DMS 273 (cell line): Measurements from ENCODE around the gene SCAMP4.

Experiments used
- DNase-seq: peaks from one replicate; lab custom pipeline; 2025; ENCODE audit not compliant: unreplicated experiment; lab: John Stamatoyannopoulos, UW

The SCAMP4 gene

DNA sequence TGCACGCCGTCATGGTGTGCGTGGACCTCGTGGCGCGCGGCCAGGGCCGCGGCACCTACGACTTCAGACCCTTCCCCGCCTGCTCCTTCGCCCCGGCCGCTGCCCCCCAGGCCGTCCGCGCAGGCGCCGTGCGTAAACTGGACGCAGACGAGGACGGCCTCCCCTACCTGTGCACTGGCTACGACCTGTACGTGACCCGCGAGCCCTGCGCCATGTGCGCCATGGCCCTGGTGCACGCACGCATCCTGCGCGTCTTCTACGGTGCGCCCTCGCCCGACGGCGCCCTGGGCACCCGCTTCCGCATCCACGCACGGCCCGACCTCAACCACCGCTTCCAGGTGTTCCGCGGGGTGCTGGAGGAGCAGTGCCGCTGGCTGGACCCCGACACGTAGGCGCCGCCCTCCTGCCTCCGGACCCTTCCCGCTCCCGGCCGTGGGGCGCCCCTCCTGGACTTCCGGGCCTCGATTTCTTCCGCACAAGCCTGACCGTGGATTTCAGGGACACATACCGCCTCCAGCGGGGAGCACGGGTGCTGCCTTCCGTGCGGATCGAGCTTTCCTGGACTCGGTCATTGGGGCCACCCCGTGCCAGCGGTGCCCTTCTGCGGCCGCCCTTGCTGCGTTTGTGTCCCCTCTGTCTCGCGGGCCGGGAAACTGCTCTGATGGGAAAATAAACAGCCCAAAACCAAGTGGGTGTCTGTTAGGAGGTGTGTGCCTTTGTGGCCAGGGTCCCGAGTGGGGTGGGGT is 7.7 kb downstream of the SCAMP4 start:
- DNase-seq: no peak

DNA sequence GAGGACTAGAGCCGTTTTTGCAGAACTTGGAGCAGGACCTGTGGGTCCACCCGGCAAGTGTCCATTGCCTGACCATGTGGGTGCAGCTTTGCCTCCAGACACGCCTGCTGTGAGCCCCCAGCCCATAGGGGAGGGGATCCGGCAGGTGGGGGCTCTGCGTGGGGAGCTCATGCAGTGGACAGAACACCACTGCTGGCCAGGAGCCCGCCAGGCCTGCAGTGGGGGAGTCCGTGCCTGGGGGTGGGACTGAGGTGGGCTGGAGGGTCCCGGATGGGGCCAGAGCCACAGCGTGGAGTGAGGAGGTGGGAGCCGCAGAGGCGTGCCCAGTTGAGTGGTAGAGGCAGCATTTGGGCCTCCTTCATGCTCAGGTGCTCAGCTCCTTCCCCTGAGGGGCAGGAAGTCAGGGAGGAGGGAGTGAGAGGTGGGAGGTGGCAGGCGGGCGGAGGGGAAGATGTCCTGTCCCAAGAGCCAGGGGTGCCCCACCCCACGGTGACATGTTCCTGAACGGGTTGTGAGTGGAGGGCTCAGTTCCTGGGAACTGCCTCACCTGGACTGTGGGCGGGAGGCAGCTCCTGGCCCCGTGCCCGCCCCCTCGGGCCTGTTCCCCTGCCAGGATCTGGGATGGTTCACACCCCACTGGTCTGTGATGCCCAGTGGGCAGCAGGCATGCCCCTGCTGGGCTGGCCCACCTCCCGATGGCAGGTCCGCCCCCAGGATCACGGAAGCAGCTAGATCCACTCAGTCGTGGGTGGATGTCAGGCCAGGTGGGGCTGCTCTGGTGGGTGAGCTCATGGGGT is 8.8 kb downstream of the SCAMP4 start:
- no peak for DNase-seq

DNA sequence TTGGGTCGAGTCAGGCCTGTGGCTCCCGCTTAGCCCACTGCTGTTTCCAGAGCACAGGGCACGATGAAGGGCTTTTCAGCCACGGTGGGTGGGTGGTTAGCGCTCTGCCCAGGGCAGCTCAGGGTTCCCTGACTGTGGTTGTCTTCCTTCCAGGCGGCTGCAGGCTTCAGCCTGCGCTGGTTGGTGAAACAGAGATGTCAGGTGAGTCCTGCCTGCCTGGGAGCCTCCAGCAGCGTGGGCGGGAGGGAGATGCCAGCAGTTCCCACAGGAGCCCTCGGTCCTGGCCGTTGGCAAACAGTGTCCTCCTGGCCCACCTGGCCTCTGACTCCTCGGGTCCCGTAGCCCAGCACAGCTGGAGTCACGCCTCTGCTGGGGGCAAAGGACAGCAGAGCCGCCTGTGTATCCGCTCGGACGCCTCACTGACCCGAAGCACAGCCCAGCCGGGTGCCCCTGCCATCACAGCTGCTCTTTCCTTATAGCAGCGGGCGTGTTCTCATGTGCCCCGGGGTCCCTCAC is 9.7 kb downstream of the SCAMP4 start:
- no peak for DNase-seq

DNA sequence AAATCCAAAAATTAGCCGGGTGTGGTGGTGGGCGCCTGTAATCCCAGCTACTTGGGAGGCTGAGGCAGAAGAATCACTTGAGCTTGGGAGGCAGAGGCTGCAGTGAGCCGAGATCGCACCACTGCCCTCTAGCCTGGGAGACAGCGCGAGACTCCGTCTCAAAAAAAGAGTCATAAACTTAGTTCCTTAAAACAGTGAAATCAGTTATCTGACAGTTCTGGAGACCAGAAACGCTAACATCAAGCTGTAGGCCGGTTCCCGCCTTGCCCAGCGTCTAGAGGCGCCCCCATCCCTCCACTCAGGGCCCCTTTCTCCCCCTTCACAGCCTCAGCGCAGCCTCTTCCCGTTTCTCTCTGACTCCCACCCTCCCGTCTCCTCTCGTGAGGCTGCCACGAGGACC is 11.9 kb downstream of the SCAMP4 start:
- no peak for DNase-seq

DNA sequence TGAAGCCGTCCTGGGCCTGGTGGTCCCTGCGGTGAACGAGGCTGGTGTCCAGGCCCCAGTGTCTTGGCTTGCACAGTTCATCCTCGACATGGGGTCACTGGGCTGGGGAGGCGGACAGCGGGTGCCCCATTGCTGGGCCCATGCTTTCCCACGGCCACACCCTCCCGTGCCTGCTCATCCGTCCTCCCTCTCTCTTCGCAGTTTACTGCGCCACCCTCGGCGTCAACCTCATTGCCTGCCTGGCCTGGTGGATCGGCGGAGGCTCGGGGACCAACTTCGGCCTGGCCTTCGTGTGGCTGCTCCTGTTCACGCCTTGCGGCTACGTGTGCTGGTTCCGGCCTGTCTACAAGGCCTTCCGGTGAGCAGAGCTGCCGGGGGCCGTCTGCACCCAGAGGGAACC is 12.7 kb downstream of the SCAMP4 start:
- no peak for DNase-seq

DNA sequence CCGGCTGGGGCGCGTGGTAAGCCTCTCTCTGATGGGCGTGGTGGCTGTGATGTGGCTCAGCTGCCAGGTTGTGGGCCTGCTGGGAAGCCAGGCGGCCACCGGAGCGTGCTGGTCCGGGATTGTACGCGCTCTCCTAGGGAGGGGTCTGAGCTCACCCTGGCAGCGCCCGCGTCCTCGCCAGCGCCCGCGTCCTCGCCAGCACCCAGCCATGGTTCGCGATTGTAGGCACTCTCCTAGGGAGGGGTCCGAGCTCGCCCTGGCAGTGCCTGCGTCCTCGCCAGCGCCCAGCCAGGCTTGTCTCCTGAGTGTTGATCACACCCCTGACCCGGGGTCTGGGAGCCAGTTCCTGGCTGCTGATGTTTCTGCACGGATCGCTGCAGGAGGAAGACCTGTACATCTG is 13.8 kb downstream of the SCAMP4 start:
- DNase-seq: no peak

DNA sequence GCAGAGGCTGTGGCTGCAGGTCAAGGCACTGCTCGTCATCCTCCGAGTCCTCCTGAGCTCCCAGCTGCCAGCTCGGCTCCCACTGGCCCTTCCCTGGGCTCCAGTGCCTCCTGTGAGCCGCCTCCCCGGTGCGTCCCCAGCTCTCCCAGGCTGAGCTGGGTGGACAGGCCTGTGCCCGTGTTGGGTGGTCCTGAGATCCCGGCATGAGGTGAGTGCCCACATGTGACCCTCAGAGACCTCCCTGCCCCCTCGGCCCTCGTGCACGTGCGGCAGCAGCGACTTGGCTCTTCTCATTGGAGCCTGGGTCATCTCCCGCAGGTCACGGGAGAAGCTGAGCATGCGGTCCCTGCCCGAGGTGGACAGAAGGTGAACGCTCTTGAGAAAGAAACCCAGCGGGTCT is 15.4 kb downstream of the SCAMP4 start:
- DNase-seq: no peak

DNA sequence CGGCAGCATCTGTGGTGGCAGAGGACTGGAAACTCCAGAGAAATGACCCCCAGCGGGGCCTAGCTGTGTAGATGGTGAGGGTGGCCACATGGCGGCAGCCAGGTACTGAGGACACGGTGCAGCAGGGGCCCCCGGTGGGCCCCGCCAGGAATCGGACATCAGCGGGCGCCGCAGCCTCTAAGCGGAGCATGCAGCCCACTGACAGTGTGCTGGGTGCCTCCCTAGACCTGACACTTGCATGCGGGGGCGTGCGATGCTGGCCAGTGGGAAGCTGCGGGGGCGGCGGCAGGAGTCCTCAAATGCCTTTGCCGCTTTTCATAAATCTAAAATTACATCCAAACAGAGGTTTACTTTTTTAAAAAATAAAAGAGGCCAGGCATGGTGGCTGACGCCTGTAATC is 16.1 kb downstream of the SCAMP4 start:
- DNase-seq: no peak

DNA sequence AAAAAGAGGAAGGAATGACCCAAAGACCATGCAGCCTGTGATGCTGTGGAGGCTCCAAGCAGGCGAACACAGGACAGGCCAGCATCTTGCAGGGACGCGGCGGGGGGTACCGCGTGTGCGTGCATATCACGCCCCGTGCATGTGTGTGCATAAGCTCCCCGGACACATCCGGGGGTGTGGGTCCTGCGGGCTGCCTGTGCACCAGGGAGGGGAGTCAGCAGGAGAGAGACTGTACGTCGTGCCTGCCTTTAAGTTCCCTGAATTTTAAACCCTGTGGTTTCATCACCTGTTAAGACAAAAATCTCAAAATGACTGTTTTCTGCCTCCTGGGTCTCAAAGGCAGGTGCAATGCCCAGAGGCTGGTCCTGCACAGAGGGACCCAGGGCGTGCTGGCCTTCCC is 16.6 kb downstream of the SCAMP4 start:
- no peak for DNase-seq

DNA sequence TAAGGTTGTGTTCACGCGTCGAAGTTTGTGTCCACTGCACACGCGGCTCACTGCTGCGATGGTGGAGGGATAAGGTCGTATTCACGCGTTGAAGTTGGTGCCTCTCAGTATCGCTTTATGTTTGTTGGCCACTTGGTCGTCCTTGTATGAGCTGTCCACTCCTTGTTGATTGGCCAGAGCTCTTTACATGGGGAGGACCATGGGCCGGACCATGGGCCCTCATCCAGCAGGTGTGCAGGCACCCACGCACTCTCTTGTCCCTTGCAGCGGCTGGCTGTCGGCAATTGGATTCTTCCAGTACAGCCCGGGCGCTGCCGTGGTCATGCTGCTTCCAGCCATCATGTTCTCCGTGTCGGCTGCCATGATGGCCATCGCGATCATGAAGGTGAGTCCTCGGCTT is 17.6 kb downstream of the SCAMP4 start:
- DNase-seq: no peak

DNA sequence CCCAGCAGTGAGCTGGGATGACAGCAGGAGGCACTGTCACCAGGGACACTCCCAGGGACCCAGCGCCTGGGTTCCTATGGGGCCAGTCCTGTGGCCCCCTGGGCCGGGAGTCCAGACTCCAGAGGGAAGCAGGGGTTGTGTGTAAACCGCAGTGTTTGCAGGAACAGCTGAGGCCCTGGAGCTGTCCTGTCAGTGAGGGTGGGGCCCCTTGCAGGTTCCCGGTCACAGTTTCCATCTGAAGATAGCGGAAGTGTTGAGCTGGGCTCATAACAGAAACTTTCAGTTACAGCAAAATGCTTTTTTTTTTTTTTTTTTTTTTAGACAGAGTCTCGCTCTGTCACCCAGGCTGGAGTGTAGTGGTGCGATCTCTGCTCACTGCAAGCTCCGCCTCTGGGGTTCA is 18.1 kb downstream of the SCAMP4 start:
- no peak for DNase-seq

DNA sequence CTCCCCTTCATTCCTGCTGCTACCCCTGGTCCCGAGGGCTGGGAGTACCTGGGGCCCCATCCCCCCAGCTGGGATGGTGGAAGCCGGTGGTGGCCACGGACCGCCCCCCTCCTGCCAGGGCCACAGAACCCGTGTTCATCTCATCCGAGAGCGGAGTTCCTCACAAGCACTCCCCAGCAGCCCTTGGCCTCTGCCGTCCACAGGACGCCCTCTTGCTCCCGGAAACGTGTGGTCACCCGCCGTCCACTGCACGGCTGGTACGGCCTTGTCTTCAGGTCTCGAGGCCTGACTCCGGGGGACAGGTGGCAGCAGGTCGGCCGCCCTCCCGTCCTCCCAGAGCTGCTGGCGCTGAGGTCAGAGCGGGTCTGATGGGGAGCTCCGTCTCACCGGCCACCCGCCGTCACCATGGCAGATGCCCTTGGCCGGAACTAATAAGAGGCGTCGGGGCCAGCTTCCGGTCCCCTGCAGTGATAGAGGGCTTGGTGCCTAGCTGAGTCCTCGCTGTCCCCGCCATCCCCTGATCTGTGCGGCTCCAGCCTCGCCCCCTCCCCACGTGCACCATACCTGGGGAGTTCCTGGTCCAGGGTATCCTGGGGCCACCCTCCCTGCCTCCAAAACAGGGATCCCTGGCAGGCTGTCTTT is 19.2 kb downstream of the SCAMP4 start:
- DNase-seq: no peak

DNA sequence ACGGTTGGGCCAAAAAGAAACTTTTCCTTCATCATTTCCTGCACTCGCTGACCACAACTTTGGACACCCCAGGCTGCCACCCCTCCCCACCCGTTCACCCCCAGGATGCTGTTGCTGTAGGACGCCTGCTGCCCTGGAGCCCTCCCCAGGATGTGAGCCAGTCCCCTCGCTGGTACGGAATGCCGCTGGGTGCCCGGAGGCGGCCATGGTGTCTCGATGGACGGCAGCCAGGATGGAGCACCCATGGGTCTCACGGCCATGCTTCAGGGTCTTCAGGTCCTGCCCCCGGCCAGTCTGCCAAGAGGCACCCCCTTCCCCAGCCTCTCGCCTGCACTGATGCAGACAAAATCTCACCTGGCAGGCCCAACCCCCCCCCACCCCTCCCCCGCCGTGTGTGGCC is 20.3 kb downstream of the SCAMP4 start:
- DNase-seq: no peak

DNA sequence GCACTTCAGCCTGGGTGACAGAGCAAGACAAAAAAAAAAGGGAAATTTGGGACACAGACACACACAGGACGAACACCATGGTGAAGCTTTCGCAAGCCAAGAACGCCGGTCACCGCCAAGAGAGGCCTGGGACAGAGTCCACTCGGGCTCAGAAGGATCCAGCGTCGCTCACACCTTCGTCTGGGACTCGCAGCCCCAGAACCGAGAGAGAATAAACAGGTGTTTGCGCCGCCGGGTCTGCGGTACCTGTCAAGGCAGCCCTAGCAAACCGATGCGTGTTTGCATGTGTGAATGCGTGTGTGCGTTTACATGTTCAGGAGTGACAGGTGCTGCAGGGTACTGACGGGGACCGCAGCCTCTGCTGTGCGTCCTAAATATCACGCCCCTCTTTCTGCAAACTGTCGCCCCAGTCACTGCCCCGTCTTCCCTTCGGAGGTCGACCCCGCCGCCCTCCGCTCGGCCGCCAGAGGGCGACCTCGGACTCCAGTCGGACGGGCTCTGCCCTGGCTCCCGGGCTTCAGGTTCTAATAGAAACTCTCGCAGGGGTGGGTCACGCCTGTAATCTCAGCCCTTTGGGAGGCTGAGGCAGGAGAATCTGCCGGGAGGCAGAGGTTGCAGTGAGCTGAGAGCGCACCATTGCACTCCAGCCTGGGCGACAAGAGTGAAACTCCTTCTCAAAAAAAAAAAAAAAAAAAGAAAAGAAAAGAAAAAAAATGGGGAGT is 24.0 kb downstream of the SCAMP4 start:
- peak; percentile 94 for DNase-seq

DNA sequence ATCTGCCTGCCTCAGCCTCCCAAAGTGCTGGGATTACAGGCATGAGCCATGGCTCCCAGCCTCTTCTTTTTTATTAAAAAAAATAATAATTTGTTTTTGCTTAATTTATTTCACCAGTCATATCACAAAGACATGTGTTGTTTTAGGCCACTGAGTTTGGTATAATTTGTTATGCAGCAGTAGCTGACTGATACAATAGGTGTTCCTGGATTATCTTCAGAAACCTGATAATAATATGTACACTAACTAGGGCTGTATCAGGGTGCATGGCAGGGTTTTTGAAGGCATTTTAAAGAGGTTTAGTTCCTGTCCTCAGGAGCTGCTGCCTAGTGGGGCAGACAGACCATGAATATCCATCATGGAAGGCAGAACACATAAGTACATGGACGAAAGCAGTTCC is 26.2 kb downstream of the SCAMP4 start:
- no peak for DNase-seq

DNA sequence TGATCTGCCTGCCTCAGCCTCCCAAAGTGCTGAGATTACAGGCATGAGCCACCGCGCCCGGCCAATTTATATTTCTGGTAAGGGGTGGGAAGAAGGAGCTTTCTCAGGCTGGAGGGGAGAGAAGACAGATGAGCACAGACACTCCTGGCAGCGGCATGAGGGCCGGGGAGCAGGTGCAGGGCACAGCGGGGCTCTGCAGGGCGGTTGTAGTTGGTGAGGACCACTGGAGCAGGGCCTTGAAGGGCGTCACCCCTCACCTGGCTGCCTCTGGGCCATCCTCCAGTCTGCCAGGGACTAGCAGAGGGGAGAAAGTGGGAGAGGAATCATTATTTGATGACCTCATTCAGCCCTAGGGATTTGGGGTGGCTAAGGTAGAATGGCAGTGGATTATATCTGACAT is 27.2 kb downstream of the SCAMP4 start:
- DNase-seq: no peak

DNA sequence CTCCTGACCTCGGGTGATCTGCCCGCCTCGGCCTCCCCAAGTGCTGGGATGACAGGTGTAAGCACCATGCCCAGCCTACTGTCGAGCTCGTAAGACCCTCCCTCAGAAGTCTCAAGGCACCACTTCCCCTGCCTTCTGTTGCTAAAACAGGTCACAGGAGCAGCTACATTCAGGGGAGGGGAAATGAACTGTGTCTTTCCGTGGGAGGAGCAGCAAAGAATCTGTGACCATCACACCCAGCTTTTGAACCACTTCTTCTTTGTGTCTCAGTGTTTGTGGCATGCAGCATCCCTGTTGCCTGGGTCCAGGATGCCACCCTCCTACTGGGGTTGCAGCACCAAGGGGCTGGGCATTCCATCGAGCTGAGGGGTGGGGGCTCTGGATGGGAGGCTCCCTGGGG is 28.0 kb downstream of the SCAMP4 start:
- no peak for DNase-seq

DNA sequence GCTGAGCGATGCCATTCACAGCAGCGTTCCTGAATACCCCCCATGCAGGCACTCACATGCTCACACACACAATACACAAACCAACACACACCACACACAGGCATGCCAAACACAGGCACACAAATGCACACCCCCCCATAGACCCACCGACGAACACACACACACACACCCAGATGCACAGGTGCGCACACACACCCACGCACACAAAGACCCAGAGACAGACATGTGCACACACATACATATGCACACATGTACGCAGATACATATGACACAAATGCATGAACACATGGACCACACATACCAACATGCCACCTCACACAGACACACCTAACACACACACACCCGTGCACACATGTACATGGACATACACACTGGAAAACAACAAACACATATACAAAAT is 28.7 kb downstream of the SCAMP4 start:
- DNase-seq: no peak

DNA sequence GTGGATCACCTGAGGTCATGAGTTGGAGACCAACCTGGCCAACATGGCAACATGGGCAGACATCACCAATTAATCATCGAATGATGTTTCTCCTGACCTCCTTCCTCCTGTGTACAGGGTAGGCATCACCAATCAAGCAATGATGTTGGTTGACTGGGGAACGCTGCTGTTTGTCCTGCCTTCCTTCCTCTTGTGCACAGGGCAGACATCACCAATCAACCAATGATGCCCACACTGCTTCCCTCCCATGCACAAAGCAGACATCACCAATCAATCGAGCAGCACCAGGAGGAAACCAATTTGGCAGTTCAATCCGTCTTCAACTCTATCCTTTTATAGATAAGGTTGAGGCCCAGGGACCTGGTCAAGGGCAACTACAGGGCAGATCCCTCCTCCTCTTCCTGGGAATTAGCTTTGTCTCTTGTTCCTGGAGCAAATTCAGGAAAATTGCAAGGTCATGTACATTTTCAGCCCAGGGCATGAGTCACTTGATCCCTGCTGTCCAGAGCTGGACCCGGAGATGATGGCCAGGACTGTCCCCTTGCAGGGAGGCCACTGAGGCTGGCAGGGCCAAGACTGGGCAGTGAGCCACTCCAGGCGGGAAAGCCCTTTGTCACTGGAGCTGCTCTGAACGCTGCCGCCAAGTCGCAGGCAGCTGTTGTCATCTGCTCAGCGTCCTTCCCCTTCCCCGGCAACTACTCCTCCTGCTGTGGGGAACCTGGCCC is 30.4 kb downstream of the SCAMP4 start:
- DNase-seq: peak; percentile 60

DNA sequence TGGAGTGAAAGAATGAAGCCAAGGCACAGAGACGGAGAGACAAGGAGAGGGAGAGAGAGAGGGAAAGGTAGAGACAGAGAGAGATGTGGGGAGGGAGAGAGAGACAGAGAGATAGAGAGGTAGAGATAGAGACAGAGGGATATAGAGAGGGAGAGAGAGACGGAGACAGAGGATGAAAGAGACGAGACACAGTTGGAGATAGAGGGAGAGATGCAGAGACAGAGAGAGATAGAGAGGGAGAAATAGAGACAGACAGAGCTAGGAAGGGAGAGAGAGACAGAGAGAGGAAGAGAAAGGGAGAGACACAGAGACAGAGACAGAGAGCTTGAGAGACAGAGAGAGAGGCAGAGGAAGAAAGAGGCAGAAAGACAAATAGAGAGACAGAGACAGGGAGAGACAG is 31.2 kb downstream of the SCAMP4 start:
- no peak for DNase-seq
